NCI-H1105 treated with DMSO at 0.1 percent for 48 hours (cell line): Measurements from ENCODE around the gene DIPK1B.

Experiments
- DNase-seq: peaks from one replicate; lab custom pipeline; 2025; lab: John Stamatoyannopoulos, UW

Gene DIPK1B

GRCh38 chr9:136720251-136720897 lies 8.0 kb downstream of the DIPK1B start:
- no peak for DNase-seq

DNA sequence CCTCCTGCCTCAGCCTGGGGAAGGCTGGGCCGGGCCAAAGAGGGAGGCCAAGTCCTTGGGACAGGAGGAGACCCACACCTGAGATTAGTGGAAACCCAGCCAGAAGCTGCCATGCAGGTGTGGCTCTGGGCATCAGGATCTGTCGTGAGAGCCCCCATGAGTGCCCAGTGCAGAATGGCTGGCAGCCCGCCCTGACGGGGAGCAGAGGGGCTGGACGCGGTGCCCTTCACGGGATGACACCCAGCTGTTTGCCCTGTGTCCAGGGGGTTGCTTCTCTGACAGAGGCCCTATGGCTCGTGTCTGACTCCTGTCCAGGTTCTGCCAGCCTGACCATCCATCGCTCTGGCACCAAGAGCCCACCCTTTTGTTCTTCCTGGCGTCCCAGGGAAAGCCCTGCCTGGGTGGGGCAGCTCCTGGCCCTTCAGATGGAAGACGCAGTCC lies 8.5 kb downstream of the DIPK1B start:
- no peak for DNase-seq

- peak; percentile 10 for DNase-seq
Measured at GRCh38 chr9:136721339-136722092, 9.1 kb downstream of the DIPK1B start.

- no peak for DNase-seq
Measured at GRCh38 chr9:136722093-136722968, 10.0 kb downstream of the DIPK1B start.

DNA sequence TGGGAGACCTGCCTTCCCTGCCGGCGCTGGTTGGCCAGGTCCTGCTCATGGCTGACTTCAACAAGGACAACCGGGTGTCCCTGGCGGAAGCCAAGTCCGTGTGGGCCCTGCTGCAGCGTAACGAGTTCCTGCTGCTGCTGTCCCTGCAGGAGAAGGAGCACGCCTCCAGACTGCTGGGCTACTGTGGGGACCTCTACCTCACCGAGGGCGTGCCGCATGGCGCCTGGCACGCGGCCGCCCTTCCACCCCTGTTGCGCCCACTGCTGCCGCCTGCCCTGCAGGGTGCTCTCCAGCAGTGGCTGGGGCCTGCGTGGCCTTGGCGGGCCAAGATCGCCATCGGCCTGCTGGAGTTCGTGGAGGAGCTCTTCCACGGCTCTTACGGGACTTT lies 10.6 kb downstream of the DIPK1B start:
- no peak for DNase-seq

GRCh38 chr9:136723362-136723976 lies 11.1 kb downstream of the DIPK1B start:
- DNase-seq, result no peak

- no peak for DNase-seq
Measured at GRCh38 chr9:136723989-136724388, 11.6 kb downstream of the DIPK1B start.

GRCh38 chr9:136724772-136725171 lies 12.4 kb downstream of the DIPK1B start:
- no peak for DNase-seq

DNA sequence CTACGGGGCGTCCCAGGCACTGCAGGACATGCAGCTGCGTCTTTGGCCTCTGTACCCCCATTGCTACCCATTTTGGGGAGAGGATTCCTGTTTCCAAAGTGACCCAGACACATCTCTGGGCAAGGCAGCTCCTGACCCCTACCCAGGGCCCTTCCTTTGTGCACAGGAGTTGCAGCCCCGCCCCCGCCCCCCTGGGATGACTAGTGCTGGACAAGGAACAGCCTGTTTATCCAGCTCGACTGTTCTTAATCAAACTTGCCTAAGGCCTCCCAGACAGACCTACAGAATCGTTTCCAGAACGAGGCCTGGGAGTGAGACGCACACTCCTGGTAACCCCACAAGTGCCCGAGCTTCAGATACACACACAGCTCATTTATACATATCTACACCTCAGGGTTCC lies 13.2 kb downstream of the DIPK1B start:
- DNase-seq, result no peak

DNA sequence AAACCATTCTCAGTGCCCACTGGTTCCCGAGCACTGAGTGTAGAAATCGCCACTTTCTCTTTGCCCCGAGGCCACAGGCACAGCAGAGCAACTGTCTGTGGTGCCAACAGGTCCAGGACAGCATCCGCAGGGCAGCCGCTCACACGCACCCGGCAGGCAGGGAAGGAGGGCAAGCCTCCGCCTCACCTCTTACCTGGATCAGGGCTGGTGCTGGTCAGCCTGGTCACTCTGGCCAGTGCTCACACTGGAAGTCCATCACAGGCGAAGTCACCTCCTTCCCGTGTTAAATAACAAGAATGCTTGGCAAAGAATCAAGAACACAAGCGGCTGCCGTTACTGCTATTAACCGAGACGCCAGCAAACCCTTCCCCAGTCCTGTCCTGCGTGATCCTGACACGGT lies 13.7 kb downstream of the DIPK1B start:
- DNase-seq, result no peak

DNA sequence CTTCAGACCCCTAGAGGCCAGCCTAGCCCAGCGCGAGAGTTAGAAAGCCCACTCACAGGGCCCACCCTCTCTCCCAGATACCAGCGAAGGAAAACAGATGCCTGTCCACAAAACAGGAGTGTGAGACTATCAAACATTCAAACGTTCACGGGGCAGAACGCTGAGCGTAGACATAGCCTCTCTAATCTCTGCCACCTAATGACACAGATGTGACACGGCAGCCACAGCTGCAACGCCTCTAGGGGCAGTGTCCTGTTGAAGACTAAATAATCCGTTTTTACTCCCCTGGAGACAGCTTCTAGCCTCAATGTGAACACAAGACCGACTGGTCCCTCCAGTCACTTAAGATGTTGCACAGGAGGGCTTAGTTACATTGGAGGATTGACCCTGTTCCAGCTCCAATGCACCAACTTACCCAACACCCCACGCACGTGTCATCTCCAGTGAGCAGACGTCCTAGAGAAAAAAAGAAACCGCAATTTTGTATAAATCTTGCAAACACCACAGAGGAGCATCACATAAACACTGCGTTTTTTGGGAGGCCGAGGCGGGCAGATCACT lies 14.3 kb downstream of the DIPK1B start:
- no peak for DNase-seq

GRCh38 chr9:136728080-136728547 lies 15.7 kb downstream of the DIPK1B start:
- peak; percentile 61 for DNase-seq

DNA sequence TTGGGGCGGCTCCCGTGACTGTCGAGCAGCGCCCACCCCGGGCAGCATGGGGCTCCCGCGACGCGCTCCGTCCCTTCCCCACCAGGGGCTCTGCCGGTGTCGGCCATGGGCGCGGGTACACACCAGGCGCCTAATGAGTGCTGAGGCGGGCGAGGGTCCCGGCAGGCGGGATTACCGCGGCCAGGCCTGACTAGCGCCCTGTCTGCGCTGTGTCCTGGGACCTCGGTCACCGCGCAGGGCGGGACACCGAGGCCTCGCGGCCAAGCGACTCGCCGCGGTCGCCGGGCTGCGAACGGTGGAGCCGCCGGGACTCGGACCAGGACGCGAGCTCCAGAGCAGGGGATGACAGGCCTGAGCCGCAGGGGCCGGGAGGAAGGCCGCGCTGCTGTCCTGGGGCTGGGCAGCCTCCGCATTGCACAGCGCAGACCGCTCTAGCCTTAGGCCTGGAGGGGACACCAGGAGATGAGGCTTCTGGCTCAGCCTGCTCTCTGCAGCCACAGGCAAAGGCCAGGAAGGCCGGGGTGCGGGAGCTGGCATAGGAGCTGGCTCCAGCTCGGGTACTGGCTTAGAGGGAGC lies 16.3 kb downstream of the DIPK1B start:
- no peak for DNase-seq

DNA sequence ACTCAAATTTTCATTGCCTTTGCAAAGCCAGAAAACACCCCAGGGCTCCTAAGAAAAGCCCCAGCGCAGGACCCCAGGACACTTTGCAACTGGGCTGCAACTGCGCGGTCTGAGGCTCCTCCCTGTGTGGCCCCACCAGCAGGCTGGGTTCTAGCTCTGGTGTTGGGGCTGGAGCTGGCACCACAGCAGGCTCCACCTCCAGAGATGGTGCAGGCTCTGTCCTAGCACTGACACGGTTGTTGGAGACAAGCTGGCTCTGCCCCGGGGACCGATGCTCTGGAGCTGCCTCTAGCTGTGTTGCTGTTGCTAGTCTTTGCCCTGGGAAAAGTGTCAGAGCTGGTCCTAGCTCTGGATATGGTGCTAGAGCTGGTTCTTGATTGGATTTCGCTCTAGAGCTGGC lies 16.8 kb downstream of the DIPK1B start:
- no peak for DNase-seq

- no peak for DNase-seq
Measured at GRCh38 chr9:136729926-136730325, 17.6 kb downstream of the DIPK1B start.

DNA sequence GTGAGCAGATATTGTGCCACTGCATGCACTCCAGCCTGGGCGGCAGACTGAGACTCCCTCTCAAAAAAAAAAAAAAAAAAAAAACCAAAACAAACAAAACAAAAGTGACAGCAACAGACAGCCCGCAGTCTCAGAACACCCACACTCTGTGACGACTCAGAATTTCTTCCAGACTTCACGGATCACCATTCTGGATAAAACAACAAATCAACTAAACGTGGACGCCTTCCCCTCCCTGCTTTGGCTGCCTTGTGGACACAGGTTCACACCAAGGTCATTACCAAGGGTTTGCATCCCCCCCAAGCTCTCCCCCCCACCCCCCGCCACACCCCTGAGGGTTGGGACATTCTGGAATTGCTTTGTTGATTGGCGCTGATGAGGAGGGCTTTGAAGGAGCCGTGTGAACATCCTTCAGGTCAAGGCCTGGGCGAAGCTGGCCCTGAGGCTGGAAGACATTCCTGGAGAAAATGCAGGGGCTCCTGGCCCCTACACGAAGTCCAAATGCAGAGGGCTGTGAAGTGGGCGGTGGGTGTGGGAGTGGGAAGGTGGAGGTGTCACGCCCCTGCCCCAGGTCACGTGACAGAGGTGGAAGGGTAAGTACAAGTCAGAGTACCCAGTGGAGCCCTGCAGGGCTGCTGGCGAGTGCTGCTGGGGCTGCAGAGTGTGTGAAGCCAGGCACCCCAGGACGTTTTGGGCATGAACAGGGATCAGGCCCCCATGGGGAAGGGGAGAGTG lies 20.2 kb downstream of the DIPK1B start:
- DNase-seq, result no peak

- no peak for DNase-seq
Measured at GRCh38 chr9:136733611-136734010, 21.2 kb downstream of the DIPK1B start.

DNA sequence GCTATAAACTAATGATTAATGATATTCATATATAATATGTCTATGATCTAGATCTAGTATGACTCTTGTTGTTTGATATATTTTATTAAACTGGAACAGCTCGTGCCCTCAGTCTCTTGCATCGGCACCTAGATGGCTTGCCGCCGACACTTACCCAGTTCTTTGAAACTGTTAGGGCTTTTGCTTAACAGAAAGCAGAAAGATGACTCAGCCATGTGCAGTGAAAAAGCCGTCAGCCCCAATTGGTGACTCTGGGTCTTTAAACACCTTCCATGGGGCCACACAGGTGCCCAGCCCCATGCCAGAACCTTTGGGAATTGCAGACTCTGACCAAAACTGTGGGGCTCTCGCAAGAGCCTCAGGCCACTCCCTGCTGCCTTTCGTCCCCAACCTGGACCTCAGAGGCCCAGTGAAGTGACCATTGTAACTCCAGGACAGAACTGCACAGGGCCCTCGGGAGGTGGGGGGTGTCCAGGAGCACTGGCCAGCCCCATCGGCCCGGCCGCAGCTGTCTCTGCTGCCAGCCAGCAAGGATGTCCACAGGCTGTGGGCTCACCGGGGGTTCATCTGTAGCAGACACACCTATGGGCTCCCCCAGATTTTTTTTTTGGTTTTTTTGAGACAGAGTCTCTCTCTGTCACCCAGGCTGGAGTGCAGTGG lies 22.6 kb downstream of the DIPK1B start:
- no peak for DNase-seq

DNA sequence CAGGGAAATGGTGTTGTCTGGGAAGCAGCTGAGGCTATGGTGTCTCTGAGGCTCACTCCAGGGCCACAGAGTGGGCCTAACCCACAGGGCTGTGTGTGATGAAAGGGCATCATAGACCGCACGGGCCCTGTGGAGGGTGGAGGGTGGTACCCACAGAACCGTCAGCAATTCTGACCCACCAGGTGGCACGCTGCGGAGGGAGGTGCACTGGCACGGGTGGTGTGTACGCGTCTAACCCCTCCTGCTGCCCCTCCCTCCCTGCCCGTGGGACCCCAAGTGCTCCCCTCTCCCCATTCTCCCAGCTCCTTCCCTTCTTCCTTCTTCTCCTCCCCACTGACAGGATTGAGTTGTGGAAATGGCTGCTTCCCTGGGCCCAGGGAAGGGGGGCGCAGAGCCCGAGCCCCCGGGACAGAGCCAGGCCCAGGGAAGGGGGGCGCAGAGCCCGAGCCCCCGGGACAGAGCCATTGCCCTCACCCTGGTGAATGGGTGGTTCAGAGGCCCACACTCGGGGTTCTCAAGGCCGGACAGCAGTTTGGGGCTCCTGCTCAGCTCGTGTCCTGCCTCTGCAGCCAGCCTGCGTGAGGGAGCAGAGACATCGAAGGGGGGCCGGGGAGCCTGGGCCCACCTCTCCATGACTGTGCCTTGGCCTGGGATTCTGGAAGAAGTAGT lies 23.6 kb downstream of the DIPK1B start:
- no peak for DNase-seq

DNA sequence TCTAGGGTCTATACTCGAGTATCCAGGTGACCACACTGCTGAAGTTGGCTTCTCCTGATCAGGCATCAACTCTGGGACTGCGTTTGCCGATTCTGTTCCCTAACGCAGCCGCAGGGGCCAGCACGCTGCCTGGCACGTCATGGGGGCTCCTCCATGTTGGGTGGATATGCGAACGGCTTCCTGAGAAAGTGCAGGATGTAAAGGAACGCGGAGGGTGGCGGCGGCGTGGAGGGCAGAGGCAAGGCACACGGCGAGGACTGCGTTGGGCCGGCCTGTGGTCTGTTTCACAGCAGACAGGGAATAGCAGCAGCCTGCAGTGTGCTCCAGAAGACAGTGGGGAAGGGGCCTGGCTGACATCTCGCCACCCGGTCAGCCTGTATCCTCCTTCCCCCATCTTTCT lies 26.6 kb downstream of the DIPK1B start:
- no peak for DNase-seq
